HepG2 (cell line): Measurements from ENCODE around the gene SLC35D2. TPM values are rescaled to one million over a fixed set of nuclear protein-coding genes. Genes with fewer than 3 reads are reported as not detected.

ENCODE experiments used
- BRD4 ChIP-seq: sonication (generic); formaldehyde crosslinking; IDR thresholded peaks from 2 replicates; pipeline ENCODE4 v1.4.0; 2020; ENCODE audit warnings: missing genetic modification reagents
- GLI4 ChIP-seq: sonication (generic); formaldehyde crosslinking; IDR thresholded peaks from 2 replicates; pipeline ENCODE4 v1.5.1; 2020; ENCODE audit warnings: missing genetic modification reagents, mild to moderate bottlenecking, moderate library complexity, borderline replicate concordance
- GMEB1 ChIP-seq: sonication (generic); formaldehyde crosslinking; IDR thresholded peaks from 2 replicates; pipeline ENCODE4 v1.5.1; 2020; ENCODE audit warnings: missing genetic modification reagents, mild to moderate bottlenecking, borderline replicate concordance
- GPBP1L1 ChIP-seq: sonication (generic); formaldehyde crosslinking; IDR thresholded peaks from 2 replicates; pipeline ENCODE4 v1.5.0; 2020; ENCODE audit warnings: mild to moderate bottlenecking, missing genetic modification reagents
- HNRNPUL1 ChIP-seq: fragments of 200-400 bp; formaldehyde crosslinking; IDR thresholded peaks from 2 replicates; pipeline ENCODE4 v1.6.1; 2017; ENCODE audit warnings: low read depth, mild to moderate bottlenecking, low read length, moderate library complexity
- IKZF1 ChIP-seq: fragments of 450-650 bp; IDR thresholded peaks from 2 replicates; pipeline ENCODE4 v1.7.1; 2016
- MIXL1 ChIP-seq: IDR thresholded peaks from 2 replicates; pipeline ENCODE4 v1.6.1; 2016
- PHF5A ChIP-seq: IDR thresholded peaks from one replicate; pipeline ENCODE4 v1.6.1; 2018; ENCODE audit warnings: low read depth, missing genetic modification reagents; ENCODE audit not compliant: unreplicated experiment
- PRPF4 ChIP-seq: fragments of 200-400 bp; formaldehyde crosslinking; IDR thresholded peaks from 2 replicates; pipeline ENCODE4 v1.6.1; 2016; ENCODE audit warnings: low read length, low read depth; ENCODE audit not compliant: poor library complexity, severe bottlenecking
- REST ChIP-seq, 2 experiments: IDR thresholded peaks; 2 replicates each; pipeline ENCODE4 v1.6.1; 2011 to 2012; ENCODE audit warnings: low read length in 2 of 2, borderline replicate concordance in 1 of 2, low read depth in 1 of 2, mild to moderate bottlenecking in 1 of 2, moderate library complexity in 1 of 2
- YEATS2 ChIP-seq: sonication (generic); formaldehyde crosslinking; IDR thresholded peaks from 2 replicates; pipeline ENCODE4 v1.4.0; 2020; ENCODE audit warnings: missing genetic modification reagents, borderline replicate concordance
- ZBTB40 ChIP-seq, 2 experiments: fragments of 450-650 bp in 1 of 2; sonication (generic) in 1 of 2; formaldehyde crosslinking in 1 of 2; IDR thresholded peaks; 2 replicates each; pipeline versions ENCODE4 v1.6.1 to v1.8.0; 2016 to 2022; ENCODE audit warnings: antibody characterized with exemption in 1 of 2, mild to moderate bottlenecking in 1 of 2, missing genetic modification reagents in 1 of 2
- polyA plus RNA-seq, 8 experiments: library from polyadenylated mRNA; depleted of rRNA in 3 of 8; stranded (reverse) in 7 of 8; unstranded in 1 of 8; fragments of >200 nt; fragmentation: Illumina TruSeq in 4 of 8; extraction: Trizol in 4 of 8; gene quantifications; 2 replicates each; pipeline versions ENCODE4 v1.2.1 to v1.2.3, GENCODE V29; 2011 to 2016; ENCODE audit warnings: low read depth in 4 of 8, missing spikeins in 1 of 8, mixed read lengths in 1 of 8; ENCODE audit not compliant: insufficient read depth in 1 of 8
- total RNA-seq, 5 experiments: library from RNA; depleted of rRNA; stranded (reverse); fragments of >200 nt; fragmentation: Illumina TruSeq; extraction: Trizol; gene quantifications; 2 replicates each; pipeline ENCODE4 v1.2.3, GENCODE V29; 2016; ENCODE audit warnings: low read depth in 1 of 5

SLC35D2 gene
- total and polyA plus RNA-seq, 2 of the 13 experiments (the other 11 are each of a cell fraction or from before 2014, with no cell fraction given): 96.2 to 103 TPM

- TF ChIP-seq BRD4 (peak; percentile 53; the same call in 1 of the 2 replicates), REST (IDR thresholded peaks at IDR 0.05; ENCODE audit: borderline replicate concordance in 1 of 2, low read depth in 1 of 2, low read length in 2 of 2) (no peak), GPBP1L1 (CRISPR knock-in tag) (no peak), GLI4 (CRISPR knock-in tag) (no peak), GMEB1 (CRISPR knock-in tag) (no peak), PHF5A (CRISPR knock-in tag) (no peak), HNRNPUL1 (no peak), PRPF4 (peak; percentile 22), MIXL1 (CRISPR knock-in tag) (no peak), YEATS2 (no peak), IKZF1 (no peak), ZBTB40 (IDR thresholded peaks at IDR 0.05) (no peak), ZBTB40 (CRISPR knock-in tag; IDR thresholded peaks at IDR 0.05) (no peak)
Observed at GRCh38 chr9:96392263-96392662, 8.8 kb upstream of the SLC35D2 start (continued).
